ENCODE results near the gene BPTF. TPM values are rescaled to one million over a fixed set of nuclear protein-coding genes. Genes with fewer than 3 reads are reported as not detected.

BPTF gene
- total and polyA plus RNA-seq, 2 experiments from 2014 or later = 38.1 to 46.3 TPM

GRCh38 chr17:67829331-67829730, 4.0 kb downstream of the BPTF start:
- no peaks in the 10 kb centered on the region for H3K9me3 ChIP-seq (ENCODE audit: low read depth)
- H3K9me2 ChIP-seq (replicated peaks; ENCODE audit: insufficient read depth) = no peaks in the 10 kb centered on the region
- no peak overlapping the region for H3K27ac ChIP-seq
- TF ChIP-seq, protein P1, sequence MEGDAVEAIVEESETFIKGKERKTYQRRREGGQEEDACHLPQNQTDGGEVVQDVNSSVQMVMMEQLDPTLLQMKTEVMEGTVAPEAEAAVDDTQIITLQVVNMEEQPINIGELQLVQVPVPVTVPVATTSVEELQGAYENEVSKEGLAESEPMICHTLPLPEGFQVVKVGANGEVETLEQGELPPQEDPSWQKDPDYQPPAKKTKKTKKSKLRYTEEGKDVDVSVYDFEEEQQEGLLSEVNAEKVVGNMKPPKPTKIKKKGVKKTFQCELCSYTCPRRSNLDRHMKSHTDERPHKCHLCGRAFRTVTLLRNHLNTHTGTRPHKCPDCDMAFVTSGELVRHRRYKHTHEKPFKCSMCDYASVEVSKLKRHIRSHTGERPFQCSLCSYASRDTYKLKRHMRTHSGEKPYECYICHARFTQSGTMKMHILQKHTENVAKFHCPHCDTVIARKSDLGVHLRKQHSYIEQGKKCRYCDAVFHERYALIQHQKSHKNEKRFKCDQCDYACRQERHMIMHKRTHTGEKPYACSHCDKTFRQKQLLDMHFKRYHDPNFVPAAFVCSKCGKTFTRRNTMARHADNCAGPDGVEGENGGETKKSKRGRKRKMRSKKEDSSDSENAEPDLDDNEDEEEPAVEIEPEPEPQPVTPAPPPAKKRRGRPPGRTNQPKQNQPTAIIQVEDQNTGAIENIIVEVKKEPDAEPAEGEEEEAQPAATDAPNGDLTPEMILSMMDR (IDR thresholded peaks at IDR 0.05; ENCODE audit: poor library complexity) = no peak
- no peak for TF ChIP-seq EZH2phosphoT487 (IDR thresholded peaks at IDR 0.05; ENCODE audit: low read depth, severe bottlenecking, unreplicated experiment)
- H3K4me2 ChIP-seq = peak overlapping the region; percentile 79
- DNase-seq (ENCODE audit: low spot score) = no peak
- 23% methylated on average over 3 of the region's 7 CpGs for WGBS (ENCODE audit: low lambda C conversion rate, missing lambda C conversion rate)
- H3K4me1 ChIP-seq (ENCODE audit: insufficient read depth) = peaks cover 31% of the 10 kb centered on the region
- no peak overlapping the region for H2AFZ ChIP-seq
- H3K36me3 ChIP-seq (replicated peaks; ENCODE audit: insufficient read depth, low read depth) = no peaks in the 10 kb centered on the region
- no peaks in the 10 kb centered on the region for H3K27me3 ChIP-seq
- peaks cover 85% of the 10 kb centered on the region for H3K79me2 ChIP-seq
- H4K20me1 ChIP-seq (ENCODE audit: insufficient read depth, poor library complexity, severe bottlenecking) = peaks cover 75% of the 10 kb centered on the region
- no peak overlapping the region for H3K4me3 ChIP-seq

DNA sequence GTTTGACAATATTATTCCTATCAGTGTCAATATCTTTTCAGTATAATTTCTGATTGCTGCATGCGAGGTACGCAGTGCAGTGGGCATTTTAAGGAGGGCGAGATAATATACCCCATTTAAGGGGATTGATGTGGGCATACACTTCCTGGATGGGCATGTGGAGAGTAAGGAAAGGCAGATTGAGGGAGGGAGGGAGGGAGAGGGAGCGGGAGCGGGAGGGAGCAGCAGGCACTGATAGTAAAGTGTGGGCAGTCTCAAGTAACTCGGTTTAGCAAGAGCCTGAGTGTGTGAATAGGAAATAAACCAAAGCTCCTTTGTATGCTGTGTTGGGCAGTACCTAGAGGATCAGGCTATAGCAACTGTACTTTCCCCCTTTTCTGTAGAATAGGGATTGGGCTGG, 5.1 kb downstream of the BPTF start:
- WGBS (ENCODE audit: low lambda C conversion rate, missing lambda C conversion rate) = 41% methylated on average over 6 of the region's 6 CpGs
- peaks cover 86% of the 10 kb centered on the region for H4K20me1 ChIP-seq (ENCODE audit: insufficient read depth, poor library complexity, severe bottlenecking)

DNA sequence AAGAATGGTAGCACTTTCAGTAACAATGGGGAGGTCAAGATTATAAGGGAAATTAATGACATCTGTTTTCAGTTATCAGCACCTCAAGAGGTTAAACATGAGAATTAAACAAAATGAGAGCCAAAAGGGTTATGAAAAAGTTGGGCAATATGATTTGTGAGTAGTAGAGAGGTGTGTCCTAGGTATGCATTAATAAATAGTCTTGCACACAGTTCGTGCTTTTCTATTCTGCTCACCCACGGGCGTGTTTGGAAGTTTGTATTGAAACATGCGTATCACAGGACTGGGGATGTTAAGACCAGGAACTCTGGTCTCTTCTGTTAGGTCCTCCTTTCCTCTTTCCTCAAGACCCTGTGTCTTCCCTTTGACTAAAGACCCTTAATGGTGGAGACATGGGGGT, 6.0 kb downstream of the BPTF start:
- Histone ChIP-seq H3K4me1 (ENCODE audit: insufficient read depth) (peaks cover 31% of the 10 kb centered on the region), H2AFZ (no peak overlapping the region), H3K4me3 (no peak overlapping the region), H4K20me1 (ENCODE audit: insufficient read depth, poor library complexity, severe bottlenecking) (peaks cover 94% of the 10 kb centered on the region), H3K27me3 (no peaks in the 10 kb centered on the region), H3K9me2 (replicated peaks; ENCODE audit: insufficient read depth) (no peaks in the 10 kb centered on the region), H3K27ac (no peak overlapping the region), H3K4me2 (no peak overlapping the region), H3K9me3 (ENCODE audit: low read depth) (no peaks in the 10 kb centered on the region), H3K36me3 (replicated peaks; ENCODE audit: insufficient read depth, low read depth) (no peaks in the 10 kb centered on the region), H3K79me2 (peaks cover 100% of the 10 kb centered on the region)
- TF ChIP-seq, protein P1 (IDR thresholded peaks at IDR 0.05; ENCODE audit: poor library complexity) = no peak
- TF ChIP-seq EZH2phosphoT487 (IDR thresholded peaks at IDR 0.05; ENCODE audit: low read depth, severe bottlenecking, unreplicated experiment) (no peak), EZH2 (IDR thresholded peaks at IDR 0.05; ENCODE audit: borderline replicate concordance) (no peak)
- DNase-seq (ENCODE audit: low spot score) = no peak
- WGBS (ENCODE audit: low lambda C conversion rate, missing lambda C conversion rate) = 88% methylated on average over 4 of the region's 4 CpGs

More for the DNA sequence above, 5.1 kb downstream of the BPTF start:
- Histone ChIP-seq H3K27me3 (no peaks in the 10 kb centered on the region), H3K36me3 (replicated peaks; ENCODE audit: insufficient read depth, low read depth) (no peaks in the 10 kb centered on the region), H3K4me2 (peak overlapping the region; percentile 79), H3K4me1 (ENCODE audit: insufficient read depth) (peaks cover 31% of the 10 kb centered on the region), H3K4me3 (no peak overlapping the region), H3K79me2 (peaks cover 96% of the 10 kb centered on the region), H3K9me3 (ENCODE audit: low read depth) (no peaks in the 10 kb centered on the region), H2AFZ (no peak overlapping the region), H3K9me2 (replicated peaks; ENCODE audit: insufficient read depth) (no peaks in the 10 kb centered on the region), H3K27ac (no peak overlapping the region)
- TF ChIP-seq, protein P1 (IDR thresholded peaks at IDR 0.05; ENCODE audit: poor library complexity) = no peak
- TF ChIP-seq EZH2 (IDR thresholded peaks at IDR 0.05; ENCODE audit: borderline replicate concordance) (no peak), EZH2phosphoT487 (IDR thresholded peaks at IDR 0.05; ENCODE audit: low read depth, severe bottlenecking, unreplicated experiment) (no peak)
- peak; percentile 23 for DNase-seq (ENCODE audit: low spot score)

GRCh38 chr17:67833134-67833533, 7.8 kb downstream of the BPTF start:
- H3K4me1 ChIP-seq (ENCODE audit: insufficient read depth) = peaks cover 28% of the 10 kb centered on the region
- H3K9me2 ChIP-seq (replicated peaks; ENCODE audit: insufficient read depth) = no peaks in the 10 kb centered on the region
- WGBS (ENCODE audit: low lambda C conversion rate, missing lambda C conversion rate) = 100% methylated on average over 3 of the region's 3 CpGs
- no peak overlapping the region for H3K4me2 ChIP-seq
- H3K27ac ChIP-seq = no peak overlapping the region
- peaks cover 100% of the 10 kb centered on the region for H3K79me2 ChIP-seq
- TF ChIP-seq, protein P1 (IDR thresholded peaks at IDR 0.05; ENCODE audit: poor library complexity) = no peak
- H3K9me3 ChIP-seq (ENCODE audit: low read depth) = no peaks in the 10 kb centered on the region
- H3K27me3 ChIP-seq = no peaks in the 10 kb centered on the region
- no peak overlapping the region for H2AFZ ChIP-seq
- no peak for DNase-seq (ENCODE audit: low spot score)
- H3K36me3 ChIP-seq (replicated peaks; ENCODE audit: insufficient read depth, low read depth) = no peaks in the 10 kb centered on the region
- H3K4me3 ChIP-seq = no peak overlapping the region
- H4K20me1 ChIP-seq (ENCODE audit: insufficient read depth, poor library complexity, severe bottlenecking) = peaks cover 97% of the 10 kb centered on the region
